GM21526 (cell line): Measurements from ENCODE around the gene KIAA1217.
"Not testable (repeated sequence)": the region's sequence is repeated elsewhere in the genome, so short reads cannot be mapped to it uniquely, and the experiment has no call there.

Experiments used
- ATAC-seq: cut with Tn5 transposase; IDR thresholded peaks from one replicate; pipeline ENCODE4 v1.9.1; 2021; ENCODE audit warnings: moderate library complexity; ENCODE audit not compliant: unreplicated experiment, low FRiP score

The KIAA1217 gene

GRCh38 chr10:24481241-24481640 is 272.3 kb downstream of the KIAA1217 start:
- ATAC-seq, result no peak

DNA sequence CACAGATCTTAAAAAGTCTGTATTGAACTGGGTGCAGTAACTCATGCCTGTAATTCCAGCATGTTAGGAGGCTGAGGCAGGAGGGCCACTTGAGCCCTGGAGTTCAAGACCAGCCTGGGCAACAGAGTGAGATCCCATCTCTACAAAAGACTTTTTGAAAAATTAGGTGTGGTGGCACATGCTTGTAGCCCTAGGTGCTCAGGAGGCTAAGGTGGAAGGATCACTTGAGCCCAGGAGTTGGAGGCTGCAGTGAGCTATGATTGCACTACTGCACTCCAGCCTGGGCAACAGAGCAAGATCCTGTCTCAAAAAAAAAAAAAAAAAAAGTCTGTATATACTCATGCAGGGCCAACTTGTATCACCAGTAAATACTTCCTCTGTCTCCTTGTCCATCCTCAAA is 273.8 kb downstream of the KIAA1217 start:
- ATAC-seq, result not testable (repeated sequence)

DNA sequence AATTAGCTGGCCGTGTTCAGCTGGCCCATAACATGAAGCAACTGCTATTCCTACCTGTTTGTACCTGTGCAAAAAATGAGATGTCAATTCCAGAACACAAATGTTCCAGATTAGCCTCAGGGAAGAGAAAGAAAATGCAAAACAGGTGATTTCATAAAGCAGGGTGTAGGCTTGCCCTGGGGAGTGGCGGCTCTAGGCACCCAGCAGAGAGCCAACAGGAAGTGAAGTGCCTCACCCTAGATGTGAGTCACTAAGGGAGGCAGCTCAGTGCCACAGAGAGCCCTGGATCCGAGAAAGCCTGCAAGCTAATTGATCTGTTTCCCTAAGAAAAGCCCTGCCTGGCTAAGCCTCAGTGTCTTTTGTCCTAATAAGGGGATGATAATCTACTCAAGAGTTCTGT is 274.8 kb downstream of the KIAA1217 start:
- peak; percentile 75 for ATAC-seq

- no peak for ATAC-seq
Measured at GRCh38 chr10:24484771-24485170, 275.8 kb downstream of the KIAA1217 start.

GRCh38 chr10:24485304-24485703 is 276.4 kb downstream of the KIAA1217 start:
- no peak for ATAC-seq

DNA sequence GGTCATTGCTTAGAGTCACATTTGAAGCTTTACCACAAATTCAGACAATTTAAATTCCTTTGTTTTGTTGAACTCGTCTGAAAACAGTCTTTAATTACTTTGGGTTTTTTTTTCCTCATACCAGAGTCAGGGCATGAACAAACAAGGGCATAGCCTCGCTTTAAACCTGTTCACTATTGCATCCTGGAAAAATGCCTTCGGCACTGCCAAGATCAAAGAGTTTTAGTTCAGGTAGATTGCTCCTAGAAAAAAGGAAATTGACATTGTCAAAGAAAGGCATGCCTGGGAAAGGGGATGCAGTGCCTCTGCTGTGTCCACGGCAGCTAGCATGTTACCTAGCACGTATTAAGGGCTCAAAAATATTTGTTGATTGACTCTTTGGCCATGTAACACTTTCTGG is 279.7 kb downstream of the KIAA1217 start:
- ATAC-seq, result no peak

GRCh38 chr10:24493165-24493564 is 284.2 kb downstream of the KIAA1217 start:
- ATAC-seq, result no peak

DNA sequence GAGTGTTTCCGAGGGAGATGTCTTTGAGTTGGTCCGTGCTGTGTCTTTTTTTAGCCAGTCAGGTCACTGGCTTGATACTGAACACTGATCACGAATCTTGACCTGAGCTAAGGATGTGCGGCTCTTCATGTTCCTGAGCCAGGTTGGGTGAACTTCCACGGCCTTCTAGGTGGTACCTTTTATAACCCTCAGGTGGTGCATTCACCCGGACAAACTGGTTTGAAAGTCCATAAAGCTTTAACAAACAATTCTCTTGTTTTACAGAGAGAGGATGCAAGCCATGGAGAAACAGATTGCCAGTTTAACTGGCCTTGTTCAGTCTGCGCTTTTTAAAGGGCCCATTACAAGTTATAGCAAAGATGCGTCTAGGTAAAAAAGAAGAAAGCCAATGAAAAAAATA is 285.3 kb downstream of the KIAA1217 start:
- no peak for ATAC-seq

- ATAC-seq, result no peak
Measured at GRCh38 chr10:24494777-24495176, 285.8 kb downstream of the KIAA1217 start.

- no peak for ATAC-seq
Measured at GRCh38 chr10:24495666-24496460, 286.9 kb downstream of the KIAA1217 start.

DNA sequence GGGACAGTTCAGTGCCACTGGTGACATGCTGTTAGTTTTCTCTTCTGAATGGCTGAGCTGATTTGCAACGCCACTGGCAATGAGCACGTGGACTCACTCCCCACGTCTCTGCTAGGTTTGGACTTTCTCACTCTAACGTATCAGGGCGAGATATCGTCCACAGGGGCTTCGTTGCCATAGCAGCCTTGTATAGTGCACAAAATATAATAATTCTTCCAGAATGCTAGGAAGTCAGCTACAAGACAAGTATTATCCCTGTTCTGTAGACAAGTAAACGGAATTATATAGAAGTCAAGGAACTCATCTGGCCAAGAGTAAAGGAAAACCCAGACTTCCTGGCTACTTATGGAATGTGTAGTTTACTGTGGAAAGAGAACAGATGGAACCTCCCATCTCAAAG is 288.0 kb downstream of the KIAA1217 start:
- no peak for ATAC-seq

GRCh38 chr10:24501056-24501711 is 292.2 kb downstream of the KIAA1217 start:
- ATAC-seq, result no peak

DNA sequence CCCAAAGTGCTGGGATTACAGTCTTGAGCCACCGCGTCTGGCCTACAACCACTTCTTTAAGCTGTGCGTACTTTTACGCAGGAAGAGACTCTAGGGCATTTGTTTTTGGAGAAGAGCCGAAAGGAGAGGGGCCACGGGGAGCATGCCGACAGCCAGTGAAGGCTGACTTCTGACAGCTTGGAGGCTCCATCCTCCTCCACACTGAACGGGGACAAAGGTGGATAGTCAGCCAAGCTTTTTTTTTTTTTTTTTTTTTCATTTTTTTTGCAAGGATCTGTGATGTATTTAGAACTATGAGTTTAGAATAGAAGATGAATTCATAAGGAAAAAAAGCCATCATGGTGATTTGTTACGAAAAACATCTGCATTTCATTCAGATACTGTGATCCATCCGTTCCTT is 293.1 kb downstream of the KIAA1217 start:
- ATAC-seq, result no peak

- no peak for ATAC-seq
Measured at GRCh38 chr10:24502801-24503460, 294.0 kb downstream of the KIAA1217 start.

DNA sequence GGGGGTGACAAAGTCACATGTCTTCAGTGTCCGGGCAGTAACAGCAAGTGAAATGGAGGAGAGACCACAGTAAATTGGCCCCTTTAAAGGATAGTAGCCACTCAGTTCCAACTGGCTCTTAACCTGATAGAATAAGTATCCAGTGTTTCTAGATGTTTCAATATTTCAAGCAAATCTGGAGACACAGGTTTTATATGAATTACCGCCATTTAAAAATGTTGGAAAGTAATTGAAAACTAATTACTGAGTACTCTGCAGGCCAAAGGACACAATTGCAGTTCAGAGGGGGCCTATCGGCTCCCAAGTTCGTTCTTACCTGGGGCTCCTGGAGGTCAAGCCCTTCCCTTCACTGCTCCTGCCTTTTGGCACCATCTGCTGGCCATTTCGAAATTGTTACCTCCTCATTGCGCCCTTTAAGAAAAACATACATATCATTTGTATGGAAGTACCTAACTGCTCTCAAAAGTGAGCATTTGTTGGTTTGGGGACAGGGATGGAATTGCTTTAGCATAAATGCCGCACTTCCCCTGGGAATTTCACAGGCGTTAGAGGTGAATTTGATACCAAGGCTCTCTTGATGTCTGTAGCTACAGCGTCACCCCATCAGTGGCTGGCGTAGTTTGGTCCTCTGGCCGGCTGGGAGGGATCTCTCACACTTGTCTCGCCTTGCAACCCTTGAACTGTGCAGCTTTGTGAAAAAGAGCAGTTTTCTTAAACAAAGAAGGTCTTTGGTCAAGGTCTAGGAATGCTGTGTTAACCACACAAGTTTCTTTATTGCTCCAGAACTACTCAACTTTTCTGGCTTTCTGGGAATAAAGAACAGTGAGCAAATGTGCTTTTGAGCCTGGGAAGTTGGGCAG is 294.8 kb downstream of the KIAA1217 start:
- ATAC-seq, result peak; percentile 75

DNA sequence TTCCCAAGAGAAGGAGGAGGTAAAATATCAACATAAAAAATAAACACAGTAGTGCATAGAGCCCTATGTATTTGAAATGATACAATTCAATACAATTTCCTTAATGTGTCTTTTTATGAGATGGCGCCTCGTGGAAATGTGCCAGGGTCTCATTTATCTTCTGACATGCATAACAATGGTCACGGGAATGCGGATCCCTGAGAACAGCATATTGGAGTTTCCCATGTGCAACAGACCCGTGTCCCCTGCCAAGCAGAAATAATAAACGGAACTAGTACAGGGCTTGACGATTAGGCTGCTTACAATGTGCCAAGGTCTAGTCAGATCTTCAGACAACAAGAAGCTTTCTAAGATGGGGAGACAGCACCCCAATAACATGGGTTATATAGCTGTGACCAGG is 296.8 kb downstream of the KIAA1217 start:
- no peak for ATAC-seq

DNA sequence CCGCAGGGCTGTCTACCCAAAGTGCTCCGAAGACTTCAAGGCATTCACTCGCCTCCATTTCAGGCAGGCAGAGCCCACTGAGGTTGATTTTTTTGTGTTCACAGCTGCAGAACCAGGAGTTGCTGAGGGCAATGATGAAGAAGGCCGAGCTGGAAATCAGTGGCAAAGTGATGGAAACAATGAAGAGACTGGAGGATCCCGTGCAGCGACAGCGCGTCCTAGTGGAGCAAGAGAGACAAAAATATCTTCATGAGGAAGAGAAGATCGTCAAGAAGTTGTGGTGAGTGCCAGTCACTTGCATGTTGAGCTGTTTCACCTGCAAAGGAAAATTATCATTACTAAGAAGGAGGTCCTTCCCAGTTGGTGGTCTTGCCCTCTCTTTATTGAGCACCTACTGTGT is 304.2 kb downstream of the KIAA1217 start:
- no peak for ATAC-seq

DNA sequence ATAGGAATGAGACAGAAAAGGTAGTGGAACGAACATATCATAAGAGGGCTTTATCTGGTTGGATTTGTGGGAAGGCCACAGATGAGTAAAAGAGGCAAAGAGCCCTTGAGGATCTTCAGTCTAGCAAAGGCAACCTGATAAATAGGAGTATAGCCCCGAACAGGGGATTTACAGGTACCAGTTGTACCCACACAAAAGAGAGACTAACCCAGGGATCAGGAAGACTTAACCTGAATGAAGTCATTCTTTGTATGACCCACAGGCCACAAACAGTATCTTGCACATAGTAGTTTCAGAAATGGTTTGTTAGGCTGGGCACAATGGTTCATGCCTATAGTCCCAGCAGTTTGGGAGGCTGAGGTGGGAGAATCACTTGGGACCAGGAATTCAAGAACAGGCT is 306.5 kb downstream of the KIAA1217 start:
- no peak for ATAC-seq

DNA sequence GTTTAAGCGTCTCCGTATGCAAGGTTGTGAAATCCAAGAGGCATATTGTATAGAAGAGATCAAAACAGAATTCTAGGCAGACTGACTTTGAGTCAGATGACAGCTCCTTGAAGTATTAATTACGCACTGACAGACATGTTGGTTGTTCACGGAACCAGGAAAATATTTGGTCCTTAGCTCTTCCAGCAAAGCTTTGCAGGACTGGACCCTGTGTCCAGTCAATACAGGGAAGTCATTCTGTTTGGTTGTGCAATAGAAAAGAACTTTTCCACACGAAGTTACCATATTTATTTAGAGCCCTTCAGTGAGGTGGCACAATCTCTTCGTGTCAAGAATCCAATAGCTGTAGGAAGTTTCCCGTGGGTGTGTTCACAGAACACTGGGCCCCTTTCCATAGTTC is 309.5 kb downstream of the KIAA1217 start:
- no peak for ATAC-seq

GRCh38 chr10:24518981-24519597 is 310.2 kb downstream of the KIAA1217 start:
- no peak for ATAC-seq
